Vagina (tissue), 2 donors: ENCODE results near the gene CHRNA4. TPM values are rescaled to one million over a fixed set of nuclear protein-coding genes. Genes with fewer than 3 reads are reported as not detected.

Experiments used
- DNase-seq, 2 donors: peaks; one replicate each; pipeline ENCODE4 v3.0.0-alpha.2; 2017; ENCODE audit errors: extremely low spot score in 2 of 2
- H3K27ac ChIP-seq: fragments of 200-600 bp; sonication (generic); one replicate; pipeline ENCODE4 v1.5.1; 2019
- H3K27me3 ChIP-seq: fragments of 200-600 bp; sonication (generic); one replicate; pipeline ENCODE4 v1.5.1; 2019
- H3K36me3 ChIP-seq, 2 donors: fragments of 200-600 bp; sonication (generic); one replicate each; pipeline ENCODE4 v1.5.1; 2017 to 2019
- H3K4me1 ChIP-seq: fragments of 200-600 bp; sonication (generic); one replicate; pipeline ENCODE4 v1.5.1; 2019
- H3K4me3 ChIP-seq, 2 donors: fragments of 200-600 bp; sonication (generic); 1 replicate in 1 of 2; 2 replicates in 1 of 2; pipeline ENCODE4 v1.5.1; 2016 to 2019
- H3K9me3 ChIP-seq: fragments of 200-600 bp; sonication (generic); one replicate; pipeline ENCODE4 v1.5.1; 2019
- POLR2A ChIP-seq, 2 donors: fragments of 450-650 bp; IDR thresholded peaks; one replicate each; pipeline ENCODE4 v1.6.1; 2017; ENCODE audit warnings: antibody characterized with exemption in 2 of 2, mild to moderate bottlenecking in 2 of 2, moderate library complexity in 2 of 2
- POLR2AphosphoS5 ChIP-seq, 2 donors: sonication (generic); formaldehyde crosslinking; IDR thresholded peaks; one replicate each; pipeline ENCODE4 v1.9.0; 2017; ENCODE audit warnings: antibody characterized with exemption in 2 of 2, mild to moderate bottlenecking in 2 of 2, low read depth in 1 of 2; ENCODE audit not compliant: insufficient read depth in 1 of 2
- intact Hi-C: fragments of 100-400 bp; cut with DNase I; formaldehyde crosslinking; loops from one replicate; pipeline ENCODE4 v1.15.1; 2023
- total RNA-seq: library from RNA; depleted of rRNA; stranded (reverse); fragments of >200 nt; gene quantifications from one replicate; pipeline ENCODE4 v1.2.3, GENCODE V29; 2016
- TF ChIP-seq, protein P1 (sequence below), 3 experiments: fragments of 450-650 bp in 2 of 3; fragments of 200-600 bp in 1 of 3; sonication (generic) in 1 of 3; IDR thresholded peaks; one replicate each; pipeline ENCODE4 v1.5.1; 2017 to 2019; ENCODE audit warnings: antibody characterized with exemption in 3 of 3, mild to moderate bottlenecking in 2 of 3, moderate library complexity in 2 of 3

CHRNA4 gene
- total RNA-seq, 1 donor from 2014 or later, result 0.25 TPM

GRCh38 chr20:63377256-63377941, 16.2 kb upstream of the CHRNA4 start:
- DNase-seq, result no peak
- no peaks in the 10 kb centered on the region for H3K9me3 ChIP-seq
- intact Hi-C loops, result loop anchor here (5.0 kb wide), 1 partner anchor 65 kb away; no protein-coding TSS in a partner anchor
- H3K27me3 ChIP-seq, result no peaks in the 10 kb centered on the region
- H3K36me3 ChIP-seq, result no peaks in the 10 kb centered on the region
- no peak overlapping the region for H3K4me3 ChIP-seq
- no peak overlapping the region for H3K27ac ChIP-seq
- H3K4me1 ChIP-seq, result no peaks in the 10 kb centered on the region
- TF ChIP-seq, protein P1, sequence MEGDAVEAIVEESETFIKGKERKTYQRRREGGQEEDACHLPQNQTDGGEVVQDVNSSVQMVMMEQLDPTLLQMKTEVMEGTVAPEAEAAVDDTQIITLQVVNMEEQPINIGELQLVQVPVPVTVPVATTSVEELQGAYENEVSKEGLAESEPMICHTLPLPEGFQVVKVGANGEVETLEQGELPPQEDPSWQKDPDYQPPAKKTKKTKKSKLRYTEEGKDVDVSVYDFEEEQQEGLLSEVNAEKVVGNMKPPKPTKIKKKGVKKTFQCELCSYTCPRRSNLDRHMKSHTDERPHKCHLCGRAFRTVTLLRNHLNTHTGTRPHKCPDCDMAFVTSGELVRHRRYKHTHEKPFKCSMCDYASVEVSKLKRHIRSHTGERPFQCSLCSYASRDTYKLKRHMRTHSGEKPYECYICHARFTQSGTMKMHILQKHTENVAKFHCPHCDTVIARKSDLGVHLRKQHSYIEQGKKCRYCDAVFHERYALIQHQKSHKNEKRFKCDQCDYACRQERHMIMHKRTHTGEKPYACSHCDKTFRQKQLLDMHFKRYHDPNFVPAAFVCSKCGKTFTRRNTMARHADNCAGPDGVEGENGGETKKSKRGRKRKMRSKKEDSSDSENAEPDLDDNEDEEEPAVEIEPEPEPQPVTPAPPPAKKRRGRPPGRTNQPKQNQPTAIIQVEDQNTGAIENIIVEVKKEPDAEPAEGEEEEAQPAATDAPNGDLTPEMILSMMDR (IDR thresholded peaks at IDR 0.05), result no peak
- TF ChIP-seq POLR2A (IDR thresholded peaks at IDR 0.05), result no peak
- TF ChIP-seq POLR2AphosphoS5 (IDR thresholded peaks at IDR 0.05; ENCODE audit: insufficient read depth in 1 of 2, low read depth in 1 of 2), result no peak

DNA sequence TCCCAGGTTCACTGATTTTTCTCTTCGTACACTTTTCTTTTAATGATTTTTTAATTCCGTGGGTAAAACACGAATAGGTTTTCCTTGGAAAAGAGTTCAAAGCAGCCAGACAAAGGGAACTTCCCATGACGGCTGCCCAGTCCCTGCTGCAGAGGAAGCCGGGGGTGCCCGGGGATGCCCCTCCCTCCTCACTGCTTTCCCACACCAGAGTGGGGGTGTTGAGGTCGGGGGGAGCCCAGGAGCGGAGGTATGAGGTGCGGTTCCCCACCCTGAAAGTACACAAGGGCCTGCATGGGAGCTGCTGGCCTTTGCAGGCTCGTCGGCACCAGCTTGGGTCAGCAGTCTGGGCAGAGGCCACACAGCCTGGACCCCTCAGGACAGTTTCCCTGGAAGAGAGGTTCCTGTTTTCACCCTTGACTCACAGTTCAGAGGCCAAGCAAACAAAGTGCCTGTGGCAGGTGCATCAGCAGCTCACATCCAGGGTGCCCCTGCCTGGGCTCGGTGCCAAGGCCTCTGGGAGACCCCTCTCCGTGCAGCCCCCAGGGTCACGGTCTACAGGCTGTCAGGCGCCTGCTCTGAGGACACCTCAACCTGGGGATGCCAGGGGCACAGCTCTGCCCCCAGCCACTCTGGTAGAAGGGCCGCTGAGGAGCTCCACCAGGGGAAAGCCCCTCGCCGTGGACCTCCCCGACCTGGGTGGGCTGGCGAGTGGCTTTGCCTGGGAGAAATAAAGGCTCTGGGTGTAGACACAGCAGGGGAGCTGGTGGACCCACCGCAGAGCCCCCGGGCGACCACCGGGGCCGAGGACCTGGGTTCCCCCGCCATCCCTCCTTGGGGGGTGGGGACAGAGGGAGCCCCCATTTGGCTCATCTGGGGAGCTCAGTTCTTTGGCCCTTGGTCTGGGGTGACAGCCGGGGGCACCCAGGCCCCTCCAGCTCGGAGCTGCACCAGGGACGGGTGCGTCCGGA, 15.4 kb upstream of the CHRNA4 start:
- Histone ChIP-seq H3K36me3 (no peaks in the 10 kb centered on the region), H3K27me3 (no peaks in the 10 kb centered on the region), H3K4me1 (no peaks in the 10 kb centered on the region), H3K27ac (no peak overlapping the region), H3K9me3 (no peaks in the 10 kb centered on the region), H3K4me3 (no peak overlapping the region)
- intact Hi-C loops, result loop anchor here (5.0 kb wide), 1 partner anchor 64 kb away; no protein-coding TSS in a partner anchor
- TF ChIP-seq POLR2A (IDR thresholded peaks at IDR 0.05), result no peak
- DNase-seq, result no peak

DNA sequence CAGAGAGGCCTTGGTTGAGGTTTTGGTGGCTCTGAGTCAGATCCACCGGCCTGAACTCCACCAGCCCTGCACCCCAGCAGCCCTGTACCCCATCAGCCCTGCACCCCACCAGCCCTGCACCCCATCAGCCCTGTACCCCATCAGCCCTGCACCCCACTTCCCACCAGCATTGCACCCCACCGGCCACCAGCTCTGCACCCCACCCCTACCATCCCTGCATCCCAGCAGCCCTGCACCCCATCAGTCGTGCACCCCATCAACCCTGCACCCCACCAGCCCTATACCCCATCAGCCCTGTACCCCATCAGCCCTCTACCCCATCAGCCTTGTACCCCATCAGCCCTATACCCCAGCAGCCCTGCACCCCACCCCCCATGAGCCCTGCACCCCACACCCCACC, 14.3 kb upstream of the CHRNA4 start:
- Histone ChIP-seq H3K27ac (no peak overlapping the region), H3K36me3 (no peaks in the 10 kb centered on the region), H3K9me3 (no peaks in the 10 kb centered on the region), H3K4me3 (no peak overlapping the region), H3K4me1 (no peaks in the 10 kb centered on the region), H3K27me3 (no peaks in the 10 kb centered on the region)
- DNase-seq, result no peak
- TF ChIP-seq, protein P1 (IDR thresholded peaks at IDR 0.05), result no peak
- no peak for TF ChIP-seq POLR2AphosphoS5 (IDR thresholded peaks at IDR 0.05; ENCODE audit: insufficient read depth in 1 of 2, low read depth in 1 of 2)
- TF ChIP-seq POLR2A (IDR thresholded peaks at IDR 0.05), result no peak
- intact Hi-C loops, result loop anchor here (5.0 kb wide), 1 partner anchor 63 kb away; no protein-coding TSS in a partner anchor

- no peak for DNase-seq
- TF ChIP-seq POLR2AphosphoS5 (IDR thresholded peaks at IDR 0.05; ENCODE audit: insufficient read depth in 1 of 2, low read depth in 1 of 2) (no peak), POLR2A (IDR thresholded peaks at IDR 0.05) (no peak)
- TF ChIP-seq, protein P1 (IDR thresholded peaks at IDR 0.05), result no peak
- H3K9me3 ChIP-seq, result no peaks in the 10 kb centered on the region
- intact Hi-C loops, result no loop called here
- H3K27me3 ChIP-seq, result no peaks in the 10 kb centered on the region
- H3K4me1 ChIP-seq, result no peaks in the 10 kb centered on the region
- H3K27ac ChIP-seq, result no peak overlapping the region
- no peaks in the 10 kb centered on the region for H3K36me3 ChIP-seq
- no peak overlapping the region for H3K4me3 ChIP-seq
Observed at GRCh38 chr20:63374504-63374903, 13.4 kb upstream of the CHRNA4 start.

DNA sequence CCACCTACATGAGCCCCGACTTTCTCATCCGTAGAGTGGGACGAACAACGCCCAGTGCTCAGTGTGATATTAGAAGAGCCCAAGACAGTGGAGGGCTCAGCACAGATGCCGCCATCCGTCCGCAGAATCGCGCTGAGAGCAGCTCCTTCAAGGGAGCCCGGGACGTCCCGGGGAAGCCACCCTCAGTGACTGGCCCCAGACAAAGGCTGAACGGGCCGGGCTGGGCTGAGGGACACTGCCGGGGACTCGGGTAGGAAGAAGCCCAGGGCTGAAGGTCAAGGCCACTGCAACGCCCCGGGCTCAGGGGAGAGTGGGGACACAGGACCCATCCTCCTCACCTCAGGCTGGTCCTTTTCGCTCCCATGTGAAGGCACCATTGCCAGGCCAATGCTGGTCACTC, 12.8 kb upstream of the CHRNA4 start:
- Histone ChIP-seq H3K27me3 (no peaks in the 10 kb centered on the region), H3K27ac (no peak overlapping the region), H3K4me3 (no peak overlapping the region), H3K4me1 (no peaks in the 10 kb centered on the region), H3K36me3 (no peaks in the 10 kb centered on the region), H3K9me3 (no peaks in the 10 kb centered on the region)
- TF ChIP-seq POLR2A (IDR thresholded peaks at IDR 0.05) (no peak), POLR2AphosphoS5 (IDR thresholded peaks at IDR 0.05; ENCODE audit: insufficient read depth in 1 of 2, low read depth in 1 of 2) (no peak)
- TF ChIP-seq, protein P1 (IDR thresholded peaks at IDR 0.05), result no peak
- no peak for DNase-seq
- intact Hi-C loops, result no loop called here
